Heart left ventricle (tissue), 16 donors: ENCODE measurements around the gene ZNF593OS. TPM values are rescaled to one million over a fixed set of nuclear protein-coding genes. Genes with fewer than 3 reads are reported as not detected.

ENCODE experiments used
- ATAC-seq, 4 donors: fragments of 200-7000 bp; cut with Tn5 transposase; one replicate each; pipeline ENCODE4 v1.9.1; 2020 to 2022; ENCODE audit warnings: moderate library complexity in 4 of 4, mild to moderate bottlenecking in 3 of 4, moderate number of reproducible peaks in 1 of 4
- DNase-seq, 5 donors: peaks; one replicate each; pipeline ENCODE4 v3.0.0-alpha.2; 2020
- H3K27ac ChIP-seq, 12 donors: fragments of 200-600 bp; sonication (generic) in 4 of 12; one replicate each; pipeline versions ENCODE4 v1.5.0 to v1.8.0; 2016 to 2022; ENCODE audit warnings: mild to moderate bottlenecking in 2 of 12
- H3K27me3 ChIP-seq, 9 donors: fragments of 200-600 bp; sonication (generic) in 2 of 9; one replicate each; pipeline versions ENCODE4 v1.5.1 to v1.8.0; 2016 to 2022; ENCODE audit warnings: mild to moderate bottlenecking in 3 of 9
- H3K36me3 ChIP-seq, 9 donors: fragments of 200-600 bp; sonication (generic) in 2 of 9; one replicate each; pipeline versions ENCODE4 v1.5.0 to v1.8.0; 2018 to 2022; ENCODE audit warnings: mild to moderate bottlenecking in 2 of 9
- H3K4me1 ChIP-seq, 12 donors: fragments of 200-600 bp; sonication (generic) in 4 of 12; one replicate each; pipeline versions ENCODE4 v1.5.0 to v1.8.0; 2016 to 2022; ENCODE audit warnings: mild to moderate bottlenecking in 3 of 12
- H3K4me3 ChIP-seq, 12 donors: fragments of 200-600 bp; sonication (generic) in 4 of 12; one replicate each; pipeline versions ENCODE4 v1.5.0 to v1.8.0; 2017 to 2022; ENCODE audit warnings: mild to moderate bottlenecking in 9 of 12, moderate library complexity in 4 of 12
- H3K9me3 ChIP-seq, 12 donors: fragments of 200-600 bp; sonication (generic) in 4 of 12; one replicate each; pipeline versions ENCODE4 v1.5.0 to v1.8.0; 2016 to 2022; ENCODE audit warnings: mild to moderate bottlenecking in 1 of 12
- POLR2A ChIP-seq, 2 donors: fragments of 450-650 bp; IDR thresholded peaks; one replicate each; pipeline ENCODE4 v1.6.1; 2017; ENCODE audit warnings: antibody characterized with exemption in 2 of 2, mild to moderate bottlenecking in 2 of 2, moderate library complexity in 2 of 2
- WGBS, 4 donors: extraction: QIAGEN DNeasy Blood & Tissue Kit in 2 of 4; methylation state at CpG; one replicate each; pipeline versions ENCODE4 v1.1.5 to v1.1.7; 2013 to 2018; 5-methylcytosine and 5-hydroxymethylcytosine counted together
- intact Hi-C, 10 donors: fragments of 100-400 bp; cut with DNase I; formaldehyde crosslinking; loops; one replicate each; pipeline versions ENCODE4 v1.11.1 to v1.14.2; 2022
- polyA plus RNA-seq, 2 donors: library from polyadenylated mRNA; stranded (reverse); fragments of 200-250 nt; gene quantifications; one replicate each; pipeline ENCODE4 v1.2.3, GENCODE V29; 2013
- total RNA-seq, 9 donors: library from RNA; depleted of rRNA in 2 of 9; stranded (reverse); fragments of >200 nt in 2 of 9; fragmentation: NEBNext Ultra II Directional in 3 of 9; extraction: Animal tissue kit (Norgen Biotek cat#: 25700) in 3 of 9; gene quantifications; one replicate each; pipeline versions ENCODE4 v1.1.0 to v1.2.4, GENCODE V29; 2016 to 2023
- TF ChIP-seq, protein P1 (sequence below), 12 donors: fragments of 200-600 bp; sonication (generic) in 4 of 12; IDR thresholded peaks; one replicate each; pipeline versions ENCODE4 v1.5.0 to v1.8.0; 2018 to 2022; ENCODE audit warnings: antibody characterized with exemption in 12 of 12, mild to moderate bottlenecking in 5 of 12
- donor health status: ischemic (EF 13 %, LVEDD 7.1; RV severe dilation, severe dysfunction).
- donor health status: healthy with polysubstance abuse.
- donor health status: DM: no; HTN: yes; CAD: no.
- donor health status: DM: no; HTN: no; CAD: no.
- donor health status: ischemic (EF 25% LVEDD 6.9; RV normal size, moderate dysfunction).
- donor health status: ischemic (EF 25% LVEDD 5.7; RV mildly dilated, moderate dysfunction).
- donor health status: healthy.
- donor health status: DM: yes; HTN: yes; CAD: no.
- donor health status: ischemic (EF 35%, LVEDD 5.7; RV mildly dilated, moderate dysfunction).
- donor health status: nonischemic (EF 11% LVEDD 7.7; RV severe dilation, severe dysfunction).
- donor health status: DM: yes; HTN: yes; CAD: no.
- donor health status: PGD.
- donor health status: ischemic (EF 29% LVEDD 5.4; RV normal size, mild dysfunction).
- donor health status: nonischemic (EF 23%, LVEDD 6.1; RV moderate dilation, normal function).

The ZNF593OS gene
- total and polyA plus RNA-seq, 11 donors, result not detected

DNA sequence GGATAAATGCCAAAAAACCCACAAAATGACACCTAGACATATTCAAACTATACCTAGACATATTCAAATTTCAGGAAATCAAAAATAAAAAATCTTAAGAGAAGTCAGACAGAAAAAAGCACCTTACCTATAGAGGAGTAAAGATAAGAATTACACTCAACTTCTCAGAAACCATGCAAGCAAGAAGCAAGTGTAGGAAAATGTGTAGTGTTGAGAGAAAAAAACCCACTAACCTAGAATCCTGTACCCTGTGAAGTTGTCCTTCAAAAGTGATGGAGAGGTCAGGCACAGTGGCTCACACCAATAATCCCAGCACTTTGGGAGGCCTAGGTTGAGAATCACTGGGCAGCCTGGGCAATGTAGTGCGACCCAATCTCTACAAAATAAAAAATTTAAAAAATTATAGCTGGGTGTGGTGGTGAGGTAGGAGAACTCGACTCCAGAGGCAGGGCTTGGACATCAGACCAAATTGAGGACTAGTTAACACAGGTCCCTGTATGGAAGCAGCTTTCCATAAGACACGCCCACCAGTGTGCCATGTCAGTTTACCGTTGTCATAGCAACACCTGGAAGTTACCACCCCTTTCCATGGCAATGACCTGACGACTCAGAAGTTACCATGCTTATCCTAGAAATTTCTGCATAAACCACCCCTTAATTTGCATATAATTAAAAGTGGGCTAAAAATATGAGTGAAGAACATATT lies 39.4 kb downstream of the ZNF593OS start:
- ATAC-seq, result no peak
- H3K27ac ChIP-seq, result no peak overlapping the region
- TF ChIP-seq POLR2A (IDR thresholded peaks at IDR 0.05), result no peak
- intact Hi-C loops, result no loop called here
- no peak overlapping the region for H3K4me3 ChIP-seq
- H3K36me3 ChIP-seq, result no peaks in the 10 kb centered on the region
- no peaks in the 10 kb centered on the region for H3K27me3 ChIP-seq
- H3K4me1 ChIP-seq, result peaks cover 0 to 11% (median 3%) of the 10 kb centered on the region in 12 donors
- 80 to 89% (median 84%) methylated on average over 5 of the region's 5 CpGs for WGBS, 4 donors
- no peak for DNase-seq
- H3K9me3 ChIP-seq, result peaks cover 0 to 12% (median 0%) of the 10 kb centered on the region in 12 donors

DNA sequence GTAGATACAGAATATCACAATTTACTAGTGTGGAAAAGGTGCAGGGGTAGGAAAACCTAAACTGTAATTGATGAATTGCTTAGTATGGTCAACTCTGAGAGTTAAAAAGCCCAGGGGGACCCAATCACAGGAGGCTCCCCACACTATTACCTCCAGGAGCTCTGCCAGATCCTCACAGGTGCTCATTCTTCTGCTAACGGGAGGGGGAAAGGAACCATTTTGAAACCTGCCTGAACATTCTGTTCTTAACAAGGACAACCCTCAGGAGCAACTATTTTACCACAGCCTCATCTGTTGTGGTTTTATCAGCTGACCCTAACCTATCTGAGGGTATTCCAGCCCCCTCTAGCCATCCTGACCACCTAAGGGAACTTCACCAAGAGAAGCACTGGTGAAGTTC lies 40.9 kb downstream of the ZNF593OS start:
- TF ChIP-seq, protein P1, sequence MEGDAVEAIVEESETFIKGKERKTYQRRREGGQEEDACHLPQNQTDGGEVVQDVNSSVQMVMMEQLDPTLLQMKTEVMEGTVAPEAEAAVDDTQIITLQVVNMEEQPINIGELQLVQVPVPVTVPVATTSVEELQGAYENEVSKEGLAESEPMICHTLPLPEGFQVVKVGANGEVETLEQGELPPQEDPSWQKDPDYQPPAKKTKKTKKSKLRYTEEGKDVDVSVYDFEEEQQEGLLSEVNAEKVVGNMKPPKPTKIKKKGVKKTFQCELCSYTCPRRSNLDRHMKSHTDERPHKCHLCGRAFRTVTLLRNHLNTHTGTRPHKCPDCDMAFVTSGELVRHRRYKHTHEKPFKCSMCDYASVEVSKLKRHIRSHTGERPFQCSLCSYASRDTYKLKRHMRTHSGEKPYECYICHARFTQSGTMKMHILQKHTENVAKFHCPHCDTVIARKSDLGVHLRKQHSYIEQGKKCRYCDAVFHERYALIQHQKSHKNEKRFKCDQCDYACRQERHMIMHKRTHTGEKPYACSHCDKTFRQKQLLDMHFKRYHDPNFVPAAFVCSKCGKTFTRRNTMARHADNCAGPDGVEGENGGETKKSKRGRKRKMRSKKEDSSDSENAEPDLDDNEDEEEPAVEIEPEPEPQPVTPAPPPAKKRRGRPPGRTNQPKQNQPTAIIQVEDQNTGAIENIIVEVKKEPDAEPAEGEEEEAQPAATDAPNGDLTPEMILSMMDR (IDR thresholded peaks at IDR 0.05), result no peak
- no peak for TF ChIP-seq POLR2A (IDR thresholded peaks at IDR 0.05)
- no peaks in the 10 kb centered on the region for H3K27me3 ChIP-seq
- no peak overlapping the region for H3K4me3 ChIP-seq
- no peaks in the 10 kb centered on the region for H3K36me3 ChIP-seq
- WGBS, 4 donors, result 70 to 85% (median 75%) methylated on average over 1 of the region's 1 CpG
- intact Hi-C loops, result no loop called here
- no peak for ATAC-seq
- peaks cover 0 to 27% (median 6%) of the 10 kb centered on the region in 12 donors for H3K4me1 ChIP-seq
- no peak for DNase-seq
- peaks cover 0 to 12% (median 0%) of the 10 kb centered on the region in 12 donors for H3K9me3 ChIP-seq
- no peak overlapping the region for H3K27ac ChIP-seq

DNA sequence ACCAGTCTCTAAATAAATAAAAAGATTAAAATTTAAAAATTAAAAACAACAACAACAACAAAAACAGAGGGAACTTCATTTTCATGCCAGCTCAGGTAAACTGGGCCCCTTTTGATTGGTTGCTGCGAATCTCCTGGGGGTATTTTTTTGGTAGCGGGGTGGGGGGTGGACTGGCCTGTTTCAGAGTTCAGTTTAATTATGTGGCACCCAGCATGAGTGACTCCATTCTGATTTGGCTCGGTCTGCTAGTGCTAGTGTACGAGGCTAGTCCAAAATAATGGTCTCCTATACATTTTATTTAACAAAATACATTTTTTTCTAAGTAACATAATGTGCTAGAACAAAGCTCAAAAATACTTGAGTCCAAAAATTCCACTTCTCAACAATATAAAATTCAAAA lies 41.9 kb downstream of the ZNF593OS start:
- WGBS, 4 donors, result 92 to 95% (median 94%) methylated on average over 4 of the region's 4 CpGs
- no peak for TF ChIP-seq POLR2A (IDR thresholded peaks at IDR 0.05)
- TF ChIP-seq, protein P1 (IDR thresholded peaks at IDR 0.05), result no peak
- H3K27ac ChIP-seq, result no peak overlapping the region
- peaks cover 0 to 9% (median 0%) of the 10 kb centered on the region in 12 donors for H3K9me3 ChIP-seq
- no peaks in the 10 kb centered on the region for H3K27me3 ChIP-seq
- no peak overlapping the region for H3K4me3 ChIP-seq
- H3K4me1 ChIP-seq, result peaks cover 0 to 36% (median 6%) of the 10 kb centered on the region in 12 donors
- intact Hi-C loops, result no loop called here
- no peaks in the 10 kb centered on the region for H3K36me3 ChIP-seq
- ATAC-seq (no peak), DNase-seq (no peak)

DNA sequence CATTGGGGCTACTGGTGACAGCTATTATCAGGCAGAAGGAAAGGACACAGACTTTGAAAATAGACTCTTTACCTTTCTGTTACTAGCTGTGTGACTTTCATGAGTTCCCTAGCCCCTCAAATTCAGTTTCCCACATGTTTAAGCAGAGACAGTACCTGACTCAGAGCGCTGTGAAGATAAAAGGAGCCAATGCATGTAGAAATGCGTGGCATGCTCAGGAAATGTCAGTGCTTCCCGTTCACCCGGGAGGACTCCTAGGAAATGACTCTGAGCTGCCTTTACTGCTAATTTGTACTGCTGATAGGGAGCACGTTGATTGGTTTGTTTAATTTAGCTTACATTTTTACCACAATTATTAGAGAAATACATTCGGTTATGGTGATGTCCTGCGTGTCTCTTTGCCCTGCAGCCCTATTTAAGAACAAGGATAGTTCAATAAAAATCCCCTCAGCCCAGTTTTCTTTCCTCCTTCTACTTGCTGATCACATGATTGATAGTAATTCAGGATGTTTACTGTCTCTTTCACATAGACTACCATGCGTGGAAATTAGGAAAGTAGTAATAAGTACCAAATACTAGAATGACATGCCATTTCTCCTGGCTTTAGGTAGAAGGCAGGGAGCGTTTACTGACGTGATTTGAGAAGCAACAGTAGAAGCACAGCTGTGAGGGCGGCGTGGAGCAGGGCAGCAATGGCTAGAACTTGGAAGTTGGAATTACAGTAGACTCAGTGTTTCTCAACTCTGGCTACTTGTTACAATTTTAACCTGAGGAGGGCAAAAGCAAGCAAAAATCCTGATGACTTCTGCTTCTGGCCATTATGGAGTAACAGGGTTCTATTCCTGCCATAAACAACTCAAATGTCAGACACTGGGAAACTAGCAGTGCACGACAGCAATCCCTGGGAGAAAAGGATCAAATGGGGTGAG lies 44.1 kb downstream of the ZNF593OS start:
- TF ChIP-seq, protein P1 (IDR thresholded peaks at IDR 0.05), result no peak
- no peak for TF ChIP-seq POLR2A (IDR thresholded peaks at IDR 0.05)
- peaks cover 0 to 14% (median 10%) of the 10 kb centered on the region in 9 donors for H3K36me3 ChIP-seq
- H3K4me3 ChIP-seq, result peak overlapping the region in 1 of 12 donors; percentile 39
- DNase-seq (no peak), ATAC-seq (peak in 3 of 4 donors; percentile 27 to 55 (median 36))
- peaks cover 0 to 59% (median 16%) of the 10 kb centered on the region in 12 donors for H3K4me1 ChIP-seq
- intact Hi-C loops, result no loop called here
- WGBS, 4 donors, result 49 to 53% (median 52%) methylated on average over 13 of the region's 13 CpGs
- H3K9me3 ChIP-seq, result no peaks in the 10 kb centered on the region
- peak overlapping the region in 4 of 12 donors; percentile 8 to 87 (median 18) for H3K27ac ChIP-seq
- H3K27me3 ChIP-seq, result no peaks in the 10 kb centered on the region
